ENCODE measurements around the gene IFT57.

GRCh38 chr3:108221393-108221792 is 831 bp downstream of the IFT57 start:
- TF ChIP-seq, protein P1, sequence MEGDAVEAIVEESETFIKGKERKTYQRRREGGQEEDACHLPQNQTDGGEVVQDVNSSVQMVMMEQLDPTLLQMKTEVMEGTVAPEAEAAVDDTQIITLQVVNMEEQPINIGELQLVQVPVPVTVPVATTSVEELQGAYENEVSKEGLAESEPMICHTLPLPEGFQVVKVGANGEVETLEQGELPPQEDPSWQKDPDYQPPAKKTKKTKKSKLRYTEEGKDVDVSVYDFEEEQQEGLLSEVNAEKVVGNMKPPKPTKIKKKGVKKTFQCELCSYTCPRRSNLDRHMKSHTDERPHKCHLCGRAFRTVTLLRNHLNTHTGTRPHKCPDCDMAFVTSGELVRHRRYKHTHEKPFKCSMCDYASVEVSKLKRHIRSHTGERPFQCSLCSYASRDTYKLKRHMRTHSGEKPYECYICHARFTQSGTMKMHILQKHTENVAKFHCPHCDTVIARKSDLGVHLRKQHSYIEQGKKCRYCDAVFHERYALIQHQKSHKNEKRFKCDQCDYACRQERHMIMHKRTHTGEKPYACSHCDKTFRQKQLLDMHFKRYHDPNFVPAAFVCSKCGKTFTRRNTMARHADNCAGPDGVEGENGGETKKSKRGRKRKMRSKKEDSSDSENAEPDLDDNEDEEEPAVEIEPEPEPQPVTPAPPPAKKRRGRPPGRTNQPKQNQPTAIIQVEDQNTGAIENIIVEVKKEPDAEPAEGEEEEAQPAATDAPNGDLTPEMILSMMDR (conservative IDR thresholded peaks at IDR 0.05; ENCODE audit: low read length): no peak
- TF ChIP-seq EZH2phosphoT487 (IDR thresholded peaks at IDR 0.05; ENCODE audit: borderline replicate concordance): no peak
